Measurements from ENCODE around the gene ADCK1.

The ADCK1 gene

GRCh38 chr14:77843195-77843594 is 43.3 kb downstream of the ADCK1 start:
- DNase-seq (ENCODE audit: low read depth): no peak
- H3K4me3 ChIP-seq (ENCODE audit: low read length): no peak overlapping the region
- TF ChIP-seq CTCF (conservative IDR thresholded peaks at IDR 0.05; ENCODE audit: low read length): no peak

DNA sequence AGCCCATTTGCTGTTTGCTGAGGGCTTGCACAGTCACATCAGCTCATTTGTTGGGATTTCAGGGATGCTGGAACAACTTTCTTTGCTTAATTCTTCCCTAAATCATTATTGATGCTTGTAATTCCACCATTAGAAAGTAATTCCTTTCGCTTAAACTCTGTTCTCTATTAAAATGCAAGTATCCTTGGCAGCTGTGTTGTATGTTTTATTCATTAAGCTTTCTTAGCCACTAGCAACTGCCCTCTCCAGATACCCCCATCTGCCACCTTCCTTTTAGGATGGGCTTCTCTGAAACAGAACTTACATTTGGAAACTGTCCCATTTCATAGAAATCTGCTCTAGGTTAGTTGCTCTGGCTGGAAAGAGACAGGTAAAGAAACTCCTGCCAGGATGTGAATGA is 43.7 kb downstream of the ADCK1 start:
- no peak for TF ChIP-seq CTCF (conservative IDR thresholded peaks at IDR 0.05; ENCODE audit: low read length)
- no peak overlapping the region for H3K4me3 ChIP-seq (ENCODE audit: low read length)
- no peak for DNase-seq (ENCODE audit: low read depth)

GRCh38 chr14:77844802-77845201 is 44.9 kb downstream of the ADCK1 start:
- DNase-seq (ENCODE audit: low read depth): peak; percentile 11
- no peak for TF ChIP-seq CTCF (conservative IDR thresholded peaks at IDR 0.05; ENCODE audit: low read length)

DNA sequence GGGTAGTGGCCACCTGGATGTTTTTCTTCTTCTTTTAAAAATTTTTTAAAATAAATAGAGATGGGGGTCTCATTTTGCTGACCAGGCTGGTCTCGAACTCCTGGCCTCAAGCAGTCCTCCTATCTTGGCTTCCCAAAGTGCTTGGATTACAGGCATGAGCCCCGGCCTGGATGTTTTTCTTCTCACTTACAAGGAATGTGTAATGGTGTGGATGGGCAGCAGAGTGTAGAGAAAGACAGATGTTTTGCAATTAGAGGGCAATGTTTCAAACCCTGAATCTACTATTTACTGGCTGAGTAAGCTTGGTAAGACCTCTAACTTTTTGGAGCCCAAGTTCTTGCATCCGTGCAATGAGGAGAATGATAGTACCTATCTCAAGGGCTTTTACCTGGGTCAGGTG is 48.1 kb downstream of the ADCK1 start:
- peak; percentile 83 for DNase-seq (ENCODE audit: low read depth)
- H3K4me3 ChIP-seq (ENCODE audit: low read length): no peak overlapping the region
- TF ChIP-seq CTCF (conservative IDR thresholded peaks at IDR 0.05; ENCODE audit: low read length): no peak

More at GRCh38 chr14:77844802-77845201, 44.9 kb downstream of the ADCK1 start:
- no peak overlapping the region for H3K4me3 ChIP-seq (ENCODE audit: low read length)

DNA sequence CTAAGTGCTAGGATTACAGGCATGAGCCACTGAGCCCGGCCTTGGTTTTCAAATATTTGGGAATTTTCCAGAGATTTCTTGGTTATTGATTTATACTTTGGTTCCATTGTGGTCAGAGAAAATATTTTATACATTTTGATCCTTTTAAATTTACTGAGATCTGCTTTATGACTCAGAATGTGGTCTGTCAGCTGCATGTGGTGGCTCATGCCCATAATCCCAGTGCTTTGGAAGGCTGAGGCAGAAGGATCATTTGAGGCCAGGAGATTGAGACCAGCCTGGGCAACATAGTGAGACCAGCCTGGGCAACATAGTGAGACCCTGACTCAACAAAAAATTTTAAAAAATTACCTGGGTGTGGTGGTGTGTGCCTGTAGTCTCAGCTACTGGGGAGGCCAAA is 49.8 kb downstream of the ADCK1 start:
- no peak for TF ChIP-seq CTCF (conservative IDR thresholded peaks at IDR 0.05; ENCODE audit: low read length)
- DNase-seq (ENCODE audit: low read depth): peak; percentile 77
- no peak overlapping the region for H3K4me3 ChIP-seq (ENCODE audit: low read length)

DNA sequence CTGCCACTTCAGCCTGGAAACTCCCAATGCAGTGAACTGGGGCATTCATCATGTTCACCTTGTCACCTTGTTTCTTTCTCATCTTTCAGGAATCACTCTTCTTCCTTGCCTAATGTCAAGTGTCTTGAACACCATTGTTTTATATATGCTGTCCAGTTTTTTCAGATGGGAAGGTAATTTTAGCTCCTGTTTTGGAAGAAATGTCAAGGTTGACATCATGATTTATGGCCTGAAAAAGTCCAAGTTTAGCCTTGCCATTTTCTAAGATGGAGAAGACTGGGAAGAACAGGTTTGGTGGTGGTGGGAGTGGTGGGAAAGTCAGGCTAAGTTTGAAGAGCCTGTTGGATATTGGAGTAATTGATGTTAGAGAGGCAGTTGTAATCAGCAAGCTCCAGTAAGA is 54.0 kb downstream of the ADCK1 start:
- no peak for DNase-seq (ENCODE audit: low read depth)
- no peak overlapping the region for H3K4me3 ChIP-seq (ENCODE audit: low read length)
- no peak for TF ChIP-seq CTCF (conservative IDR thresholded peaks at IDR 0.05; ENCODE audit: low read length)

GRCh38 chr14:77856941-77857340 is 57.0 kb downstream of the ADCK1 start:
- DNase-seq (ENCODE audit: low read depth): no peak
- TF ChIP-seq CTCF (conservative IDR thresholded peaks at IDR 0.05; ENCODE audit: low read length): no peak
- no peak overlapping the region for H3K4me3 ChIP-seq (ENCODE audit: low read length)

All from AG10803 (cell line).